Parathyroid adenoma (tissue), 2 donors: ENCODE results near the gene TRAPPC11.

ENCODE experiments used
- H2AFZ ChIP-seq: fragments of 300-600 bp; sonication (generic); one replicate; pipeline ENCODE4 v1.7.0; 2017; ENCODE audit warnings: antibody characterized with exemption, mild to moderate bottlenecking
- H3K27ac ChIP-seq: fragments of 300-600 bp; sonication (generic); one replicate; pipeline ENCODE4 v1.7.0; 2017
- H3K27me3 ChIP-seq: fragments of 300-600 bp; sonication (generic); one replicate; pipeline ENCODE4 v1.7.0; 2017; ENCODE audit warnings: low read length; ENCODE audit not compliant: control insufficient read depth, insufficient read depth
- H3K36me3 ChIP-seq: fragments of 300-600 bp; sonication (generic); one replicate; pipeline ENCODE4 v1.7.0; 2017; ENCODE audit warnings: low read length; ENCODE audit not compliant: control insufficient read depth, insufficient read depth
- H3K4me1 ChIP-seq: fragments of 300-600 bp; sonication (generic); one replicate; pipeline ENCODE4 v1.7.0; 2017; ENCODE audit warnings: control low read depth
- H3K4me2 ChIP-seq: fragments of 300-600 bp; sonication (generic); one replicate; pipeline ENCODE4 v1.7.0; 2017; ENCODE audit warnings: low read length
- H3K4me3 ChIP-seq: fragments of 300-600 bp; sonication (generic); one replicate; pipeline ENCODE4 v1.7.0; 2017; ENCODE audit warnings: low read depth, low read length
- H3K79me2 ChIP-seq: fragments of 300-600 bp; sonication (generic); one replicate; pipeline ENCODE4 v1.7.0; 2017; ENCODE audit warnings: control low read depth
- H3K9ac ChIP-seq: fragments of 300-600 bp; sonication (generic); one replicate; pipeline ENCODE4 v1.7.0; 2017; ENCODE audit warnings: mild to moderate bottlenecking
- H3K9me3 ChIP-seq: fragments of 300-600 bp; sonication (generic); one replicate; pipeline ENCODE4 v1.7.0; 2017; ENCODE audit warnings: low read length; ENCODE audit not compliant: control insufficient read depth
- CTCF ChIP-seq: fragments of 300-600 bp; sonication (generic); IDR thresholded peaks from one replicate; pipeline ENCODE4 v1.7.0; 2017; ENCODE audit warnings: antibody characterized with exemption, mild to moderate bottlenecking
- donor health status: primary hyperparathyroidism.

Gene TRAPPC11

GRCh38 chr4:183636923-183637322 lies 22.2 kb upstream of the TRAPPC11 start:
- Histone ChIP-seq H3K27ac (no peak overlapping the region), H3K4me2 (no peak overlapping the region), H3K79me2 (no peaks in the 10 kb centered on the region), H3K4me3 (no peak overlapping the region), H3K4me1 (no peaks in the 10 kb centered on the region), H3K9me3 (no peaks in the 10 kb centered on the region), H3K36me3 (no peaks in the 10 kb centered on the region), H3K27me3 (no peaks in the 10 kb centered on the region), H2AFZ (no peak overlapping the region), H3K9ac (no peak overlapping the region)
- TF ChIP-seq CTCF: no peak

- H3K79me2 ChIP-seq: no peaks in the 10 kb centered on the region
- no peak overlapping the region for H2AFZ ChIP-seq
- H3K9ac ChIP-seq: no peak overlapping the region
- H3K4me3 ChIP-seq: no peak overlapping the region
- no peaks in the 10 kb centered on the region for H3K9me3 ChIP-seq
- no peaks in the 10 kb centered on the region for H3K36me3 ChIP-seq
- H3K27ac ChIP-seq: no peak overlapping the region
- H3K4me2 ChIP-seq: no peak overlapping the region
- no peaks in the 10 kb centered on the region for H3K27me3 ChIP-seq
- H3K4me1 ChIP-seq: no peaks in the 10 kb centered on the region
- TF ChIP-seq CTCF: no peak
Measured at GRCh38 chr4:183637461-183637860, 21.6 kb upstream of the TRAPPC11 start.

- Histone ChIP-seq H3K9me3 (no peaks in the 10 kb centered on the region), H3K27ac (no peak overlapping the region), H3K9ac (no peak overlapping the region), H3K4me3 (no peak overlapping the region), H2AFZ (no peak overlapping the region), H3K4me1 (no peaks in the 10 kb centered on the region), H3K36me3 (no peaks in the 10 kb centered on the region), H3K27me3 (no peaks in the 10 kb centered on the region), H3K79me2 (no peaks in the 10 kb centered on the region), H3K4me2 (no peak overlapping the region)
- no peak for TF ChIP-seq CTCF
Measured at GRCh38 chr4:183638436-183638835, 20.7 kb upstream of the TRAPPC11 start.

- Histone ChIP-seq H3K9ac (no peak overlapping the region), H3K4me3 (no peak overlapping the region), H3K36me3 (no peaks in the 10 kb centered on the region), H3K4me1 (no peaks in the 10 kb centered on the region), H3K9me3 (no peaks in the 10 kb centered on the region), H3K79me2 (no peaks in the 10 kb centered on the region), H2AFZ (no peak overlapping the region), H3K27ac (no peak overlapping the region), H3K27me3 (no peaks in the 10 kb centered on the region), H3K4me2 (no peak overlapping the region)
- no peak for TF ChIP-seq CTCF
Measured at GRCh38 chr4:183639291-183639690, 19.8 kb upstream of the TRAPPC11 start.

GRCh38 chr4:183645326-183645725 lies 13.8 kb upstream of the TRAPPC11 start:
- Histone ChIP-seq H3K36me3 (no peaks in the 10 kb centered on the region), H3K4me2 (no peak overlapping the region), H3K4me1 (no peaks in the 10 kb centered on the region), H3K9me3 (no peaks in the 10 kb centered on the region), H3K4me3 (no peak overlapping the region), H3K9ac (no peak overlapping the region), H3K79me2 (no peaks in the 10 kb centered on the region), H3K27me3 (no peaks in the 10 kb centered on the region), H2AFZ (no peak overlapping the region), H3K27ac (no peak overlapping the region)
- no peak for TF ChIP-seq CTCF
